Caco-2 (cell line): ENCODE data around the gene LRG1. TPM values are rescaled to one million over a fixed set of nuclear protein-coding genes. Genes with fewer than 3 reads are reported as not detected.

Experiments
- BruUV-seq: library from RNA; stranded (reverse); fragments of 400-500 nt; replicated peaks from 2 replicates; lab custom pipeline; 2021; lab: Mats Ljungman, UMichigan
- CTCF ChIA-PET: fragments of 300-600 bp; sonication (Branson Sonifier 250); formaldehyde crosslinking; loops from one replicate; lab custom pipeline; 2022; ENCODE audit warnings: antibody characterized with exemption; lab: Charles Lee
- POLR2A ChIA-PET: fragments of 300-600 bp; sonication (Branson Sonifier 250); formaldehyde crosslinking; loops from one replicate; lab custom pipeline; 2022; ENCODE audit warnings: antibody characterized with exemption; lab: Charles Lee
- DNase-seq, 2 experiments: peaks; one replicate each; pipeline versions ENCODE4 v3.0.0 to v3.0.0-alpha.2; 2020 to 2022
- H3K27me3 ChIP-seq: replicated peaks from 2 replicates; pipeline ENCODE4 v1.6.0; 2011; ENCODE audit warnings: low read length; ENCODE audit not compliant: control insufficient read depth, insufficient read depth
- H3K36me3 ChIP-seq: 2 replicates; pipeline ENCODE4 v1.5.1; 2011; ENCODE audit warnings: low read length; ENCODE audit not compliant: control insufficient read depth, insufficient read depth
- H3K4me1 ChIP-seq: fragments of 250-450 bp; sonication (Bioruptor Pico); 2 replicates; pipeline ENCODE4 v1.5.1; 2020; ENCODE audit warnings: mild to moderate bottlenecking
- H3K4me3 ChIP-seq: 2 replicates; pipeline ENCODE4 v1.5.1; 2011; ENCODE audit warnings: low read depth, mild to moderate bottlenecking, control low read depth, low read length
- H3K9me3 ChIP-seq: fragments of 250-450 bp; sonication (Bioruptor Pico); 2 replicates; pipeline ENCODE4 v1.5.1; 2020; ENCODE audit warnings: mild to moderate bottlenecking, moderate library complexity
- H3K27ac Mint-ChIP-seq: one replicate; pipeline ENCODE4 v1.8.0; 2022; ENCODE audit warnings: mixed read lengths; ENCODE audit not compliant: unreplicated experiment
- H3K27me3 Mint-ChIP-seq: one replicate; pipeline ENCODE4 v1.8.0; 2022; ENCODE audit warnings: mixed read lengths; ENCODE audit not compliant: insufficient read depth, unreplicated experiment
- H3K36me3 Mint-ChIP-seq: one replicate; pipeline ENCODE4 v1.8.0; 2022; ENCODE audit warnings: mild to moderate bottlenecking, mixed read lengths; ENCODE audit not compliant: insufficient read depth, unreplicated experiment
- H3K4me1 Mint-ChIP-seq: one replicate; pipeline ENCODE4 v1.8.0; 2022; ENCODE audit warnings: low read depth, mixed read lengths; ENCODE audit not compliant: unreplicated experiment
- H3K4me3 Mint-ChIP-seq: one replicate; pipeline ENCODE4 v1.8.0; 2022; ENCODE audit warnings: mild to moderate bottlenecking, moderate library complexity, mixed read lengths; ENCODE audit not compliant: unreplicated experiment
- H3K9me3 Mint-ChIP-seq: one replicate; pipeline ENCODE4 v1.8.0; 2022; ENCODE audit warnings: mixed read lengths; ENCODE audit not compliant: unreplicated experiment
- CTCF ChIP-seq, 2 experiments: fragments of 200-600 bp in 1 of 2; IDR thresholded peaks; 1 replicate in 1 of 2; 2 replicates in 1 of 2; pipeline versions ENCODE4 v1.5.1 to v1.8.0; 2011 to 2022; ENCODE audit warnings: antibody characterized with exemption in 1 of 2, control low read depth in 1 of 2, inconsistent platforms in 1 of 2, low read depth in 1 of 2, low read length in 1 of 2, mild to moderate bottlenecking in 1 of 2, moderate library complexity in 1 of 2; ENCODE audit not compliant: insufficient read depth in 1 of 2, severe bottlenecking in 1 of 2, unreplicated experiment in 1 of 2
- intact Hi-C: fragments of 100-400 bp; cut with micrococcal nuclease; formaldehyde crosslinking; loops from one replicate; pipeline ENCODE4 v1.10.0; 2022; ENCODE audit not compliant: unreplicated experiment
- total RNA-seq: library from RNA; stranded (reverse); gene quantifications from 2 replicates; pipeline ENCODE4 v1.2.3, GENCODE V29; 2022

The LRG1 gene
- total RNA-seq, 1 experiment from 2014 or later, result 0.61 TPM

- H3K36me3 ChIP-seq, result no peaks in the 10 kb centered on the region
- no peaks in the 10 kb centered on the region for H3K27me3 ChIP-seq
- no TSS peak for BruUV-seq
- Mint-ChIP-seq H3K27me3 (no peaks in the 10 kb centered on the region), H3K27ac (no peak overlapping the region), H3K4me3 (no peak overlapping the region), H3K4me1 (peaks cover 4% of the 10 kb centered on the region), H3K9me3 (no peaks in the 10 kb centered on the region), H3K36me3 (no peaks in the 10 kb centered on the region)
- no peak for DNase-seq
- peaks cover 8% of the 10 kb centered on the region; the same call in 1 of the 2 replicates for H3K4me1 ChIP-seq
- no peak overlapping the region for H3K4me3 ChIP-seq
- intact Hi-C loops, result no loop called here
- ChIA-PET POLR2A (interaction anchor here (0.7 kb wide), 1 partner anchor 342 kb away, joined by 4 read pairs; no protein-coding TSS in a partner anchor), CTCF (interaction anchor here (0.8 to 1.4 kb wide), 2 partner anchors 9 to 19 kb away, joined by 3 read pairs; no protein-coding TSS in a partner anchor)
- no peaks in the 10 kb centered on the region for H3K9me3 ChIP-seq
- no peak for TF ChIP-seq CTCF (IDR thresholded peaks at IDR 0.05; ENCODE audit: insufficient read depth in 1 of 2, low read depth in 1 of 2, low read length in 1 of 2, severe bottlenecking in 1 of 2, unreplicated experiment in 1 of 2)
Measured at GRCh38 chr19:4570916-4571304, 31.1 kb upstream of the LRG1 start.

- ChIA-PET POLR2A (interaction anchor here (0.6 to 0.7 kb wide), 2 partner anchors 22 to 343 kb away, joined by 4 to 7 read pairs; no protein-coding TSS in a partner anchor), CTCF (interaction anchor here (0.6 to 1.4 kb wide), 3 partner anchors 10 to 35 kb away, joined by 3 read pairs; no protein-coding TSS in a partner anchor)
- intact Hi-C loops, result no loop called here
- Histone ChIP-seq H3K4me3 (no peak overlapping the region), H3K27me3 (no peaks in the 10 kb centered on the region), H3K9me3 (no peaks in the 10 kb centered on the region), H3K36me3 (no peaks in the 10 kb centered on the region), H3K4me1 (peaks cover 4% of the 10 kb centered on the region; the same call in 1 of the 2 replicates)
- Mint-ChIP-seq H3K27ac (no peak overlapping the region), H3K4me1 (no peaks in the 10 kb centered on the region), H3K27me3 (no peaks in the 10 kb centered on the region), H3K36me3 (no peaks in the 10 kb centered on the region), H3K4me3 (no peak overlapping the region), H3K9me3 (no peaks in the 10 kb centered on the region)
- no peak for DNase-seq
- BruUV-seq, result no TSS peak
- TF ChIP-seq CTCF (IDR thresholded peaks at IDR 0.05; ENCODE audit: insufficient read depth in 1 of 2, low read depth in 1 of 2, low read length in 1 of 2, severe bottlenecking in 1 of 2, unreplicated experiment in 1 of 2), result no peak
Measured at GRCh38 chr19:4570402-4570801, 30.6 kb upstream of the LRG1 start.

GRCh38 chr19:4568886-4569285, 29.1 kb upstream of the LRG1 start:
- H3K27ac Mint-ChIP-seq, result no peak overlapping the region
- no peaks in the 10 kb centered on the region for H3K36me3 Mint-ChIP-seq
- H3K4me1 Mint-ChIP-seq, result no peaks in the 10 kb centered on the region
- TF ChIP-seq CTCF (IDR thresholded peaks at IDR 0.05; ENCODE audit: insufficient read depth in 1 of 2, low read depth in 1 of 2, low read length in 1 of 2, severe bottlenecking in 1 of 2, unreplicated experiment in 1 of 2), result no peak
- H3K4me1 ChIP-seq, result no peaks in the 10 kb centered on the region
- H3K4me3 ChIP-seq, result no peak overlapping the region
- H3K36me3 ChIP-seq, result no peaks in the 10 kb centered on the region
- ChIA-PET POLR2A (no interaction called here), CTCF (interaction anchor here (0.7 kb wide), 1 partner anchor 188 kb away, joined by 3 read pairs; no protein-coding TSS in a partner anchor)
- no peaks in the 10 kb centered on the region for H3K9me3 Mint-ChIP-seq
- intact Hi-C loops, result loop anchor here (5.0 kb wide), 1 partner anchor 233 kb away; no protein-coding TSS in a partner anchor
- no TSS peak for BruUV-seq
- no peaks in the 10 kb centered on the region for H3K9me3 ChIP-seq
- H3K27me3 ChIP-seq, result no peaks in the 10 kb centered on the region
- H3K4me3 Mint-ChIP-seq, result no peak overlapping the region
- no peaks in the 10 kb centered on the region for H3K27me3 Mint-ChIP-seq
- DNase-seq, result no peak
